Measurements from ENCODE around the gene DDX6.

DNA sequence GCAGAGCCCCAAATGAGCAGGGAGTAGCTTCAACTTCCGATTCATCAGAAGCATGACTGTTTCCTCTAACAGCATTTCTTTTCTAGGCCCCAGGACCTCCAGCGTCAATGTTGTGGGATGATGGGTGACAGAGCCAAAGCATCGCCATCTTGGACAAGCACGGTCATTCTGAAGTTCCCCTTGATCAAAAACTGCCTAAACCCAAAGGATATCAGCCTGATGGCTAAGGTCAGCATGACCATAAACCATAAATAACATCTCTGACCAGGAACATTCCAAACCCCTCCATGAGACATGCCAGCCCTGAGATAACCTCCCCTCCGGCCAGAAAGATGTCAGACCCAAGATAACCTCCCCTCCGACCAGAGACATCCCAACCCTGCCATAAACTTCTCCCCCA, 82.7 kb downstream of the DDX6 start:
- TF ChIP-seq, protein P1, sequence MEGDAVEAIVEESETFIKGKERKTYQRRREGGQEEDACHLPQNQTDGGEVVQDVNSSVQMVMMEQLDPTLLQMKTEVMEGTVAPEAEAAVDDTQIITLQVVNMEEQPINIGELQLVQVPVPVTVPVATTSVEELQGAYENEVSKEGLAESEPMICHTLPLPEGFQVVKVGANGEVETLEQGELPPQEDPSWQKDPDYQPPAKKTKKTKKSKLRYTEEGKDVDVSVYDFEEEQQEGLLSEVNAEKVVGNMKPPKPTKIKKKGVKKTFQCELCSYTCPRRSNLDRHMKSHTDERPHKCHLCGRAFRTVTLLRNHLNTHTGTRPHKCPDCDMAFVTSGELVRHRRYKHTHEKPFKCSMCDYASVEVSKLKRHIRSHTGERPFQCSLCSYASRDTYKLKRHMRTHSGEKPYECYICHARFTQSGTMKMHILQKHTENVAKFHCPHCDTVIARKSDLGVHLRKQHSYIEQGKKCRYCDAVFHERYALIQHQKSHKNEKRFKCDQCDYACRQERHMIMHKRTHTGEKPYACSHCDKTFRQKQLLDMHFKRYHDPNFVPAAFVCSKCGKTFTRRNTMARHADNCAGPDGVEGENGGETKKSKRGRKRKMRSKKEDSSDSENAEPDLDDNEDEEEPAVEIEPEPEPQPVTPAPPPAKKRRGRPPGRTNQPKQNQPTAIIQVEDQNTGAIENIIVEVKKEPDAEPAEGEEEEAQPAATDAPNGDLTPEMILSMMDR (IDR thresholded peaks at IDR 0.05; ENCODE audit: extremely low read depth in 1 of 2, insufficient read depth in 1 of 2, low read depth in 1 of 2, low read length in 2 of 2) = no peak
- TF ChIP-seq EZH2 (IDR thresholded peaks at IDR 0.05; ENCODE audit: borderline replicate concordance, low read depth, low read length, severe bottlenecking) = no peak
- no peak for TF ChIP-seq POLR2A (IDR thresholded peaks at IDR 0.05; ENCODE audit: low read depth, low read length)
- no peak for TF ChIP-seq POLR2AphosphoS5 (IDR thresholded peaks at IDR 0.05; ENCODE audit: insufficient read depth, low read depth, low read length)
- TF ChIP-seq, protein P2, sequence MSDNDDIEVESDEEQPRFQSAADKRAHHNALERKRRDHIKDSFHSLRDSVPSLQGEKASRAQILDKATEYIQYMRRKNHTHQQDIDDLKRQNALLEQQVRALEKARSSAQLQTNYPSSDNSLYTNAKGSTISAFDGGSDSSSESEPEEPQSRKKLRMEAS (IDR thresholded peaks at IDR 0.05; ENCODE audit: insufficient read depth, insufficient read length) = no peak
